ENCODE measurements around the gene GATD1.
A peak's percentile ranks its signal among the peaks of the same experiment; 100 is the strongest.

The GATD1 gene

DNA sequence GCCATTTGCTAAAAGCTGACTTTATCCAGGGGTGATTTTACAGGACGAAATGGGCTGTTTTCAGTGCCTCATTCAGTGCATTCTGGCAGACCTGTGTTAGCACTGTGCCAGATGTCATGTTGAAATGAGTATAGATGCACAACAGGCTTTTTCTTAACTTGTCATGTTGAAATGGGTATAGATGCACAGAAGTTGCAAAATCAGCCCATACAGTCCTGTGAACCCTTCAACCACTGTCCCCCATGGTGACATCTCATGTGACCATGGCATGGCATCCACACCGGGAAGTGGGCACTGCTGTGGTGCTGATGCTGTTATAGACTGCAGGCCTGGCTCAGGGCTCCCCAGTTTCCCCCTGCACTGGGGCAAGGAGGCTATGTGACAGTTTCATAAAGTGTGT, 27.6 kb downstream of the GATD1 start:
- peaks cover 9% of the 10 kb centered on the region for H3K36me3 Mint-ChIP-seq (ENCODE audit: low read depth)
- H3K4me1 Mint-ChIP-seq = peaks cover 21% of the 10 kb centered on the region
- no peaks in the 10 kb centered on the region for H3K9me3 Mint-ChIP-seq
- H3K27me3 Mint-ChIP-seq (ENCODE audit: low read depth, poor library complexity) = peaks cover 4% of the 10 kb centered on the region
- no peak overlapping the region for H3K27ac Mint-ChIP-seq
- TF ChIP-seq, protein P1, sequence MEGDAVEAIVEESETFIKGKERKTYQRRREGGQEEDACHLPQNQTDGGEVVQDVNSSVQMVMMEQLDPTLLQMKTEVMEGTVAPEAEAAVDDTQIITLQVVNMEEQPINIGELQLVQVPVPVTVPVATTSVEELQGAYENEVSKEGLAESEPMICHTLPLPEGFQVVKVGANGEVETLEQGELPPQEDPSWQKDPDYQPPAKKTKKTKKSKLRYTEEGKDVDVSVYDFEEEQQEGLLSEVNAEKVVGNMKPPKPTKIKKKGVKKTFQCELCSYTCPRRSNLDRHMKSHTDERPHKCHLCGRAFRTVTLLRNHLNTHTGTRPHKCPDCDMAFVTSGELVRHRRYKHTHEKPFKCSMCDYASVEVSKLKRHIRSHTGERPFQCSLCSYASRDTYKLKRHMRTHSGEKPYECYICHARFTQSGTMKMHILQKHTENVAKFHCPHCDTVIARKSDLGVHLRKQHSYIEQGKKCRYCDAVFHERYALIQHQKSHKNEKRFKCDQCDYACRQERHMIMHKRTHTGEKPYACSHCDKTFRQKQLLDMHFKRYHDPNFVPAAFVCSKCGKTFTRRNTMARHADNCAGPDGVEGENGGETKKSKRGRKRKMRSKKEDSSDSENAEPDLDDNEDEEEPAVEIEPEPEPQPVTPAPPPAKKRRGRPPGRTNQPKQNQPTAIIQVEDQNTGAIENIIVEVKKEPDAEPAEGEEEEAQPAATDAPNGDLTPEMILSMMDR (IDR thresholded peaks at IDR 0.05) = no peak
- H3K4me3 Mint-ChIP-seq = peak overlapping the region; percentile 36
- no peak for DNase-seq

DNA sequence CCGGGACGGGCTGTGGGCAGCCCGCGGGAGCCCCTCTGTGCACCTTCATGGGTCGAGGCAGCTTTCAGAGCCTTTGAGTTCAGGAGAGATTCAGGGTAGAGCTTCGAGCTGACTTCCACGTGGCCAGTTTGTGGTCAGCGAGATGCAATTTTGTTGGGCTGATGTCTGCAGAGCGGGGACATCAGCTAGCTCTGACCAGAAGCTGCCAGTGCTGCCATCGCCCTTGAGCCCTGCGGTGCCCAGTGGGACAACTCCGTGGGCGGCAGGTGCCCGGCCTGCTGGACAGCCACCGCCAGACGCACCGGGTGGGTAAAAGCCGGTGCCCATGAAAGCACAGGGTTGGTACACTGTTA, 29.3 kb downstream of the GATD1 start:
- H3K27me3 Mint-ChIP-seq (ENCODE audit: low read depth, poor library complexity) = peaks cover 17% of the 10 kb centered on the region
- H3K4me3 Mint-ChIP-seq = peak overlapping the region; percentile 80
- H3K36me3 Mint-ChIP-seq (ENCODE audit: low read depth) = peaks cover 9% of the 10 kb centered on the region
- DNase-seq = no peak
- no peak overlapping the region for H3K27ac Mint-ChIP-seq
- TF ChIP-seq, protein P1 (IDR thresholded peaks at IDR 0.05) = no peak
- H3K9me3 Mint-ChIP-seq = no peaks in the 10 kb centered on the region
- H3K4me1 Mint-ChIP-seq = peaks cover 25% of the 10 kb centered on the region

DNA sequence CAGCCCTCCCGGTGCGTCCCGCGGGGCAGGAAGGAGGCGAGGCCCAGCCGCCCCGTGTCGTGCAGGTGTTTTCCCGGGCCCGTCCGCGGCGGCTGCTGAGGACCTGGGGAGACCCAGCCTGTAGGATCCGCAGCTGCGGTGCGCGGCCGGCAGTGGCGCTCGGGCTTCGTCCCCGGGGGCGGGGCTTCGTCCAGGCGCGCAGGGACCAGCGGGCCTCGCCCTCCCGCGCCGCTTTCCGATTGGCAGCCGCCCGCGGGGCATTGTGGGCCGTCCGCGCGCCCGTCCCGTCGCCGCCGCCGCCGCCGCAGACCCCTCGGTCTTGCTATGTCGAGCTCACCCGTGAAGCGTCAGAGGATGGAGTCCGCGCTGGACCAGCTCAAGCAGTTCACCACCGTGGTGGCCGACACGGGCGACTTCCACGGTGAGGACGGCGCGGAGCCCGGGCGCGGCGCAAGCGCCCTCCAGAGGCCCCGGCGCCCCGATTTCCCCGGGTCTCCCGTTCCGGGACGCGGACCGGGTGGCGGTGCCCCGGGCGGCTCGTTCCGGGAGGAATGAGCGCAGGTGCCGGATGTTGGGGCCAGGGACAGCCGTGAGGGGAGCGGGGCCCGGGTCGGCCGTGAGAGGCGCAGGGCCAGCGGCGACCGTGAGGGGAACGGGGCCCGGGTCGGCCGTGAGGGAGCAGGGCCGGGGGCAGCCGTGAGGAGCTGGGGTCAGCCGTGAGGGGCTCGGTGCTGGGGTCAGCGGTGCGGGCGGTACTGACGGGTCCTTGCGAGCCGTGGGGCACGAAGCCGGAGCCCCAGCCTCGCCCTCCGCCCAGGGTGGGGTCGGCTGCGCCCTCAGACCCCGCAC, 29.9 kb downstream of the GATD1 start, which contains the start of gene TALDO1:
Gene TALDO1 (plus strand): TSS at position 307 of the 849 bp plus-strand sequence. CDS start 18 bp downstream, at position 325.
- TF ChIP-seq, protein P1 (IDR thresholded peaks at IDR 0.05) = no peak
- DNase-seq = peak; percentile 96
- Mint-ChIP-seq H3K4me1 (peaks cover 25% of the 10 kb centered on the region), H3K9me3 (no peaks in the 10 kb centered on the region), H3K4me3 (peak within 1 kb of the TSS; percentile 83), H3K27ac (no peak within 1 kb of the TSS), H3K27me3 (ENCODE audit: low read depth, poor library complexity) (peaks cover 19% of the 10 kb centered on the region), H3K36me3 (ENCODE audit: low read depth) (peaks cover 6% of the 10 kb centered on the region)

DNA sequence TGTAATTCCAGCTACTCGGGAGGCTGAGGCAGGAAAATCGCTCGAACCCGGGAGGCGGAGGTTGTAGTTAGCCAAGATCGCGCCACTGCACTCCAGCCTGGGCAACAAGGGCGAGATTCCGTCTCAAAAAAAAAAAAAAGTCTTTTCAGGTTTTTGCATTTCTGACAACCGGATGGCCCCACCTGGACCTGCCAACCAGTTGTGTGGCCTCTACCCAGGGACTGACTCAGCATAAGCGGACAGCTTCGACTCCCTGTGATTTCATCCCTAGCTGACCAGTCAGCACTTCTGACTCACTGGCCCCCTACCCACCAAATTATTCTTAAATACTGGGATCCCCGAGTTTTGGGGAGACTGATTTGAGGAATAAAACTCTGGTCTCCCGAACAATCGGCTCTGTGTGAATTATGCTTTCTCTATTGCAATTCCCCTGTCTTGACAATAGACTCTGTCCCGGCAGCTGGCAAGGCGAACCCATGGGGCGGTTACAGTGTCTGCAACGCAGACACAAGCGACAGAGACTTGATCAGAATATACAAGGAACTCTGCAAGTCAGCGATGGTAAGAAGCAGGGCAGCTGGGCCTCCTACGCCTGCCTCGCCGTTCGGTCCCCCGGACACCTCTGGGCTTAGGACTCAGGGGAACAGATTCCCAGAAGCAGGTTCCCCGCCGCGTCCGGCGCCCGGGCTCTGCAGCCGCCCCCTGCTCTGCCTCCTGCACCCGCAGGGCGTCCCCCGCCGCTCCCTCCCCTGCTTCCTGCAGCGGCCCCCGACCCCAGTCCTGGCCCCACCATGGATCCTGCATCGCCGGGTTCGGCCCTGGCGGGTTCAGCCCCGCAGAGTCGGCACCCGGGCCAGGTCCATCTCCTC, 30.8 kb downstream of the GATD1 start:
- Mint-ChIP-seq H3K9me3 (no peaks in the 10 kb centered on the region), H3K4me1 (peaks cover 25% of the 10 kb centered on the region), H3K27me3 (ENCODE audit: low read depth, poor library complexity) (peaks cover 19% of the 10 kb centered on the region), H3K36me3 (ENCODE audit: low read depth) (no peaks in the 10 kb centered on the region), H3K27ac (no peak overlapping the region), H3K4me3 (peak overlapping the region; percentile 83)
- TF ChIP-seq, protein P1 (IDR thresholded peaks at IDR 0.05) = no peak
- no peak for DNase-seq

DNA sequence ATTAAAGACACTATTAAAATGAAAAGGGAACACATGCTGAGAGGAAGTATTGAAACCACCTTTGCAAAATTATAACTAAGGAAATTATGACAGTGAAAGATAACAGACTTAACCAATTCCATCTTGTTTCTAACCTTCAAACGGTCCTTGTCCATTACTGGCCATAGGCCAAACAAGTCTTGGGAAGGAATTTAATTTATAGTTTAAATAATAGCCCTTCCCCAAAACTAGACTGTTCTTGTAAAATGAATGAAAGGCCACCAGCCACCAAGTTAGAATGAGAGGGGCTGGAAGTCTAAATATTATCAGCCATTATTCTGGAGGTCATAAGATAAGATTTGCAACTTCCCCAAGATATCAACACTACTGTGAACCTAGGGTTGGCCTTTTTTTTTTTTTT, 31.9 kb downstream of the GATD1 start:
- DNase-seq = no peak
- TF ChIP-seq, protein P1 (IDR thresholded peaks at IDR 0.05) = no peak
- H3K4me3 Mint-ChIP-seq = peak overlapping the region; percentile 54
- peaks cover 19% of the 10 kb centered on the region for H3K27me3 Mint-ChIP-seq (ENCODE audit: low read depth, poor library complexity)
- H3K27ac Mint-ChIP-seq = no peak overlapping the region
- H3K4me1 Mint-ChIP-seq = peaks cover 25% of the 10 kb centered on the region
- no peaks in the 10 kb centered on the region for H3K9me3 Mint-ChIP-seq
- no peaks in the 10 kb centered on the region for H3K36me3 Mint-ChIP-seq (ENCODE audit: low read depth)

Measured in nephron progenitor cell (in vitro differentiated cells).